DOHH2 (cell line): ENCODE measurements around the gene FGFR1OP2.

ENCODE experiments used
- CTCF ChIP-seq: fragments of 200-600 bp; sonication (generic); IDR thresholded peaks from one replicate; pipeline ENCODE4 v1.5.1; 2014; ENCODE audit warnings: antibody characterized with exemption, mild to moderate bottlenecking, low read depth, low read length; ENCODE audit not compliant: poor library complexity, severe bottlenecking
- EZH2phosphoT487 ChIP-seq: fragments of 200-600 bp; sonication (generic); IDR thresholded peaks from 2 replicates; pipeline ENCODE4 v1.6.1; 2017; ENCODE audit warnings: borderline replicate concordance, mild to moderate bottlenecking, antibody characterized with exemption, low read length, moderate library complexity, mixed read lengths

GRCh38 chr12:26935636-26936378 lies 2.5 kb upstream of the FGFR1OP2 start:
- TF ChIP-seq CTCF (no peak), EZH2phosphoT487 (no peak)
